IPS-15b (cell line): ENCODE data around the gene FSTL4.

Source experiments
- H3K27me3 ChIP-seq: one replicate; pipeline ENCODE4 v1.6.1; 2013; ENCODE audit warnings: low read length; ENCODE audit not compliant: control insufficient read depth, insufficient read depth
- H3K36me3 ChIP-seq: one replicate; pipeline ENCODE4 v1.6.1; 2013; ENCODE audit warnings: low read length; ENCODE audit not compliant: control insufficient read depth, insufficient read depth
- H3K4me1 ChIP-seq: one replicate; pipeline ENCODE4 v1.6.1; 2013; ENCODE audit warnings: mild to moderate bottlenecking, low read length; ENCODE audit not compliant: control insufficient read depth, insufficient read depth
- H3K4me3 ChIP-seq: one replicate; pipeline ENCODE4 v1.5.1; 2013; ENCODE audit warnings: low read depth, low read length
- H3K9ac ChIP-seq: one replicate; pipeline ENCODE4 v1.6.1; 2013; ENCODE audit warnings: low read depth, mild to moderate bottlenecking, low read length
- H3K9me3 ChIP-seq: one replicate; pipeline ENCODE4 v1.6.1; 2013; ENCODE audit warnings: mild to moderate bottlenecking, low read length; ENCODE audit not compliant: control insufficient read depth, insufficient read depth

The FSTL4 gene

GRCh38 chr5:133581348-133581747 is 31.0 kb downstream of the FSTL4 start:
- Histone ChIP-seq H3K27me3 (peaks cover 12% of the 10 kb centered on the region), H3K9ac (no peak overlapping the region), H3K36me3 (no peaks in the 10 kb centered on the region), H3K4me3 (no peak overlapping the region), H3K9me3 (no peaks in the 10 kb centered on the region), H3K4me1 (no peaks in the 10 kb centered on the region)

GRCh38 chr5:133580618-133581017 is 31.7 kb downstream of the FSTL4 start:
- H3K27me3 ChIP-seq: peaks cover 12% of the 10 kb centered on the region
- H3K9me3 ChIP-seq: no peaks in the 10 kb centered on the region
- no peak overlapping the region for H3K4me3 ChIP-seq
- no peaks in the 10 kb centered on the region for H3K36me3 ChIP-seq
- H3K4me1 ChIP-seq: no peaks in the 10 kb centered on the region
- H3K9ac ChIP-seq: no peak overlapping the region

GRCh38 chr5:133579766-133580165 is 32.6 kb downstream of the FSTL4 start:
- Histone ChIP-seq H3K36me3 (no peaks in the 10 kb centered on the region), H3K9me3 (no peaks in the 10 kb centered on the region), H3K4me1 (no peaks in the 10 kb centered on the region), H3K4me3 (no peak overlapping the region), H3K27me3 (peaks cover 12% of the 10 kb centered on the region), H3K9ac (no peak overlapping the region)

GRCh38 chr5:133569347-133569746 is 43.0 kb downstream of the FSTL4 start:
- no peak overlapping the region for H3K4me3 ChIP-seq
- no peaks in the 10 kb centered on the region for H3K27me3 ChIP-seq

GRCh38 chr5:133565993-133566392 is 46.3 kb downstream of the FSTL4 start:
- H3K4me1 ChIP-seq: peaks cover 4% of the 10 kb centered on the region
- H3K9me3 ChIP-seq: no peaks in the 10 kb centered on the region
- no peaks in the 10 kb centered on the region for H3K36me3 ChIP-seq
- H3K27me3 ChIP-seq: no peaks in the 10 kb centered on the region
- no peak overlapping the region for H3K4me3 ChIP-seq
- H3K9ac ChIP-seq: no peak overlapping the region

More at GRCh38 chr5:133569347-133569746, 43.0 kb downstream of the FSTL4 start:
- no peaks in the 10 kb centered on the region for H3K36me3 ChIP-seq
- H3K4me1 ChIP-seq: peaks cover 4% of the 10 kb centered on the region
- no peak overlapping the region for H3K9ac ChIP-seq
- no peaks in the 10 kb centered on the region for H3K9me3 ChIP-seq

- H3K27me3 ChIP-seq: no peaks in the 10 kb centered on the region
- H3K9me3 ChIP-seq: no peaks in the 10 kb centered on the region
- no peak overlapping the region for H3K9ac ChIP-seq
- H3K4me3 ChIP-seq: no peak overlapping the region
- peaks cover 4% of the 10 kb centered on the region for H3K4me1 ChIP-seq
- H3K36me3 ChIP-seq: no peaks in the 10 kb centered on the region
These were observed 47.3 kb downstream of the FSTL4 start for GRCh38 chr5:133564921-133565565.

GRCh38 chr5:133562554-133562953 is 49.8 kb downstream of the FSTL4 start:
- H3K9me3 ChIP-seq: no peaks in the 10 kb centered on the region
- no peaks in the 10 kb centered on the region for H3K27me3 ChIP-seq
- no peak overlapping the region for H3K4me3 ChIP-seq

GRCh38 chr5:133559960-133560359 is 52.4 kb downstream of the FSTL4 start:
- no peak overlapping the region for H3K4me3 ChIP-seq
- H3K9ac ChIP-seq: no peak overlapping the region
- H3K4me1 ChIP-seq: no peaks in the 10 kb centered on the region
- H3K36me3 ChIP-seq: no peaks in the 10 kb centered on the region
- H3K9me3 ChIP-seq: no peaks in the 10 kb centered on the region
- H3K27me3 ChIP-seq: no peaks in the 10 kb centered on the region

More at GRCh38 chr5:133562554-133562953, 49.8 kb downstream of the FSTL4 start:
- Histone ChIP-seq H3K9ac (no peak overlapping the region), H3K4me1 (no peaks in the 10 kb centered on the region), H3K36me3 (no peaks in the 10 kb centered on the region)

- peaks cover 2% of the 10 kb centered on the region for H3K27me3 ChIP-seq
- H3K36me3 ChIP-seq: no peaks in the 10 kb centered on the region
- no peaks in the 10 kb centered on the region for H3K4me1 ChIP-seq
- H3K9me3 ChIP-seq: no peaks in the 10 kb centered on the region
- no peak overlapping the region for H3K9ac ChIP-seq
- H3K4me3 ChIP-seq: no peak overlapping the region
These were observed 55.8 kb downstream of the FSTL4 start for GRCh38 chr5:133556551-133556950.

- Histone ChIP-seq H3K4me1 (no peaks in the 10 kb centered on the region), H3K9ac (no peak overlapping the region), H3K4me3 (no peak overlapping the region), H3K9me3 (no peaks in the 10 kb centered on the region), H3K36me3 (no peaks in the 10 kb centered on the region), H3K27me3 (peaks cover 2% of the 10 kb centered on the region)
These were observed 58.1 kb downstream of the FSTL4 start for GRCh38 chr5:133554279-133554678.

- Histone ChIP-seq H3K36me3 (no peaks in the 10 kb centered on the region), H3K4me1 (no peaks in the 10 kb centered on the region), H3K9me3 (no peaks in the 10 kb centered on the region), H3K27me3 (peaks cover 2% of the 10 kb centered on the region), H3K4me3 (no peak overlapping the region), H3K9ac (no peak overlapping the region)
These were observed 59.3 kb downstream of the FSTL4 start for GRCh38 chr5:133552925-133553525.

- H3K9me3 ChIP-seq: no peaks in the 10 kb centered on the region
- H3K27me3 ChIP-seq: no peaks in the 10 kb centered on the region
- no peaks in the 10 kb centered on the region for H3K4me1 ChIP-seq
- no peaks in the 10 kb centered on the region for H3K36me3 ChIP-seq
- no peak overlapping the region for H3K4me3 ChIP-seq
- no peak overlapping the region for H3K9ac ChIP-seq
These were observed 65.8 kb downstream of the FSTL4 start for GRCh38 chr5:133546500-133546899.
